HG03442 (cell line): Measurements from ENCODE around the gene MGAT4C.
"Not testable (repeated sequence)": the region's sequence is repeated elsewhere in the genome, so short reads cannot be mapped to it uniquely, and the experiment has no call there.

Source experiments
- ATAC-seq: cut with Tn5 transposase; IDR thresholded peaks from one replicate; pipeline ENCODE4 v1.9.1; 2021; ENCODE audit warnings: mild to moderate bottlenecking, moderate library complexity; ENCODE audit not compliant: unreplicated experiment

The MGAT4C gene

DNA sequence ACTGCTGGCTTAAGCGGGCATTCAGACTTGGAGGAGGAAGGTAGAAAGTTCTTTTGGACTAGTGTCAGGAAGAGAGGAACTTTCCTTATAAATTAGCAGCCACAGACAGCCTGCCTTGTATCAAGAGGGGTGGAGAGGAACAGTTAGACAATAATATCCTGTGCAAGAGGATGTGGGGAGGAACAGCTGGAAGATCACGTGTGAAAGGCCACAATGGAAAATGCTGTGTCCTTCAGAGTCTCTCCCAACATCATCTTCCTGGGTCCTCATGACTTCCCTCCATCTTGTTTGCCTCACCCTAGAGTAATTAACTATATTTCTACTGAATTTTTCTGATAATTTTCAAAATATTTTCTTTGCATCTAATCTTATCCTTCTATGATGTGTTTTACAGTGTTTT, 117.4 kb downstream of the MGAT4C start:
- no peak for ATAC-seq

DNA sequence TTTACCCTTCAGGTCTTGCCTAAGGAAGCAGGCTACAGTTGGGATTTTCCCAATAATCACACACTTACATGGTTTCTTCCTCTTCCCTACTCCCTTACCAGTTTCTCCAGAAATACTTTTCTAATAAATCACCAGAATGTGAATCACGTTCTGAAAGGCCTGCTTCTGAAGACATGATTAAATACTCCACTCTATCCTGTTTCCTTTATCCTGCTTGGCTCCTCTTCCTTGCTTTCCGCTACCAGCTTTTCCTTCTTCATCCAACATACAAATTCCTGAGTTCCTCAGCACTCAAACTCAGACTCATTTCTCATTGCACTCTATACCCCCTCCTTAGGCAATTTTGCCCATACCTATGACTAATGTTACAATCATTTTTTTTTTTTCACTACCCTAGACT, 118.3 kb downstream of the MGAT4C start:
- no peak for ATAC-seq

DNA sequence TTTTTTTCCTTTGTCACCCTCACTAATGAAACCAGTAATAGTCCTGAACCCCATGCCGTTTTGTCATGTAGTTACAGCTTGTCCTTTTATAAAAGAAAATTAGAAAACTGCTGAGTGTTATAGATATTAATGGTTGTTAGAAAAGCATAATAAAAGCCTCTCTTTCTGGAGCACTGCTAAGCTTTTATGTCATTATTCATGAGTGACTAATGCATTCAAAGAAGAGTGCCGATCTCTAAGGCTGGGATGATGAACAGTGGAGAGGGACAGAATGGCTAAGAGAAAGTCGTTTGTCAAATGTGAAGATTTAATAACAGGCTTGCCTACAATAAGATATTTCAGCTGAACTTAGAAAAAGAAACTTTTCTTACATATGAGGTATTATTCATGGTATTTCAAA, 121.6 kb downstream of the MGAT4C start:
- no peak for ATAC-seq

DNA sequence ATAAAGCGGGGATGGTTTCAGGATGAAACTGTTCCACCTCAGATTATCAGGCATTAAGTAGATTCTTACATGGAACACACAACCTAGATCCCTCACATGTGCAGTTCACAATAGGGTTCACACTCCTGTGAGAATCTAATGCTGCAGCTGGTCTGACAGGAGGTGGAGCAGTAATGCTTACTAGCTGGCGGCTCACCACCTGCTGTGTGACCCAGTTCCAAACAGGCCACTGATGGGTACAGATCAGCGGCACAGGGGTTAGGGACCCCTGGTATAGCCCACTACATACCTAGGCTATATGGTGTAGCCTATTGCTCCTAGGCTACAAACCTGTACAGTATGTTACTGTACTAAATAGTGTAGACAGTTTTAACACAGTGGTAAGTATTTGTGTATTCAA, 129.3 kb downstream of the MGAT4C start:
- ATAC-seq: not testable (repeated sequence)

DNA sequence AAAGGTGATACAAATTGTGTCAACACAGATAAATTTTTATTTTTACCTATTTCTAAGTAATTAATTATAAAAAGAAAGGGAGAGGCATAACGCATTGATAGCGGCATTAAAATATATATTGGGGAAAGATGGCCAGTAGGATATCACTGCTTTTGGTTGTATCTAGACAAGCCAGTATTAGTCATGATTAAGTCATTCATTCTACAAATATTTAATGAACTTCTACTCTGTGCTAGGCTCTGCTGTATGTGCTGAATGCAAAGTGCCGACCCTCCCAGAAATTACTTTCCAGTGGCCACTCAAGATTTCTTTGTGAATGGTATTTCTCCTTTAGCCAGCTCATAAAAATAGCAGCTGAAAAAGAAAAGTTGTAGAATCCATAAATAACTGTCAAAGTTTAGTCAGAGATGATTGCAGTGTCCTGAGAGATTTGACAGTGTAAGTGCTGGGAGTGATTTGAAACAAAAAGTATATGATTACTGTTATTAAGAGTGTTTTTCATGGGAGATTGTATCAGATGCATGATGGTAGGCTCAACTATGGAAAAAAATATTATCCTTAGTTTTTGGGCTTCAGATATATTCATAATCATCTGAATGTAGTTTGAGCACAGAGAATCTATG, 133.2 kb downstream of the MGAT4C start:
- ATAC-seq: no peak

DNA sequence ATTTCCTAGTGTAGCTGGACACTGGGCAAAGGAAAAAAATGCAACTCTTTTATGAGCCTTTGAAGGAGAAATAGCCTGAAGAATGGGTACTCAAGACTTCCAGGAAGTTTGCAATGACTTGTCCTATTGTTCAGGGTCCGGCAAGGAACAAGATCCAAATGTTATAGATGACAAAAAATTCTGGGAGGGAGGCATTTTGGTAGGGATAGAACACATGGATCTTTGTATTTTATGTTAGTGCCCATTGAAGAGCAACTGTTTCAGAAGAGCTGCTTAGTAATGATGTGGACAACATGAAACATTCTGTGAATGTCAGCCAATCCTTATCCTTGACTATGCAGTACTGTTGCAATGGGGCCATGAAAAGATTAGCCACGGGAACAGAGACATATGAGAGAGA, 138.0 kb downstream of the MGAT4C start:
- no peak for ATAC-seq

DNA sequence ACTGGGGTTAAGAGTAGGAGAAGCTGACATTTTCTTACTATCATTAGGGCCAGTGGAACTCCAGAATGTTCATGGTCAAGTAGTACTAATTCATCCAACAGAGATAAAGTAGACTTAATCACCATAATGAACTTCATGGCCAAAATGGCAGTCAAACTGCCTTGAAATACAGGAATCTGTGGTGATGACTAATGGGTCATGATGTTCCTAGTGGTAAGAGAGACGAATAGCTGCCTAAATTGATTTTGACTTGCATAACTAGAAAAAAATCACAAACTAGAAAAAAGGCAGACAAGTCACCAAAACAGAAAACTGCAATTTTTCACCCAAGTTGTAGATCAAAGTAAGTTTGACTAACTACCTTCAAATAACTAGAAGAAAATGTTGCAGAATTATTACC, 138.5 kb downstream of the MGAT4C start:
- no peak for ATAC-seq

DNA sequence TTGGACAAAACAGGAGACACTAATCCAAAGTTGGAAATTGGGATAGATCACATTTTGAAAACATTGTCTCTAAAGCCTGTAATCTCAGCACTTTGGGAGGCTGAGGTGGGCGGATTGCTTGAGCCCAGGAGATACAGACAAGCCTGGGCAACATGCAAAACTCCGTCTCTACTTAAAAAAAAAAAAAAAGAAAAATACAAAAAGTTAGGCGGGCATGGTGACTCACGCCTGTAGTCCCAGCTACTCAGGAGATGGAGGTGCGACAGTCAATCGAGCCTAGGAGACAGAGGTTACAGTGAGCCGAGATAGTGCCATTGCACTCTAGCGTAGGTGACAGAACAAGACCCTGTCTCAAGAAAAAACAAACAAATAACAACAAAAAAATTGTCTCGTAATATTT, 152.1 kb downstream of the MGAT4C start:
- ATAC-seq: no peak

DNA sequence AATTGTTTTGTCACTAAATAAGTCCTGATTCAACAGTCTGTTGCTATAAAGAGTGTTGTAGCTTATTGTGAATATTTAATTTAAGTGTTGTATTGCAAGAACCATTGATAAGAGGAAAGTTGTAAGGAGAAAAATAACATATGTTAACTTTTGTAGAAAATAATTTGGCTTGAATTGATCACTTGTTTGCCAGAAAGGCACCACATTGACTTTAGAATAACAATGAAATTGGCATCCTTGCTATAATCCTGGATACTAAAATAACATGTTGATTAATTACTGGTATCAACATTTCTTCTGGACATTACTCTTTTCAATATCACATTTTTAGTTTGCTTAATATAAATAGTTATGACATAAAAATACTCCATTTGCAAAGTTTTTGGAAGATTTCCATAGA, 159.0 kb downstream of the MGAT4C start:
- no peak for ATAC-seq

DNA sequence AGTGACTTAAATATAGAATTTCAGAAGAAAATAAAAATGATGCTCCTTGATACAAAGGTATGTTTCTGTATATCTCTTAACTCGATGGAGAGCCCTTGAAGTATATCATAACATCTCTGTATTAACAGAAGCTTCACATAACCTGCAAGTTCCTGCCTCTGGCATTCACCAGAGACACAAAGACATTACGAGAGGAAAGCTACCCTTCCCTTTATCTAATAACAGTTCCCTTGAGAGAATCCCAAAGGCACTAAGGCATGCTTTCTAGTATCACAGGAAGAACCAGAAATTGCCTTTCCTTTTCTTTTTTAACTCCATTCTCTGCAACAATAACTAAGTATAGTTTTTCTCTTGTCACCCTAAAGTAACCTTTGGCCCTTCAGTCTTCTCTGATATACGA, 164.5 kb downstream of the MGAT4C start:
- no peak for ATAC-seq

DNA sequence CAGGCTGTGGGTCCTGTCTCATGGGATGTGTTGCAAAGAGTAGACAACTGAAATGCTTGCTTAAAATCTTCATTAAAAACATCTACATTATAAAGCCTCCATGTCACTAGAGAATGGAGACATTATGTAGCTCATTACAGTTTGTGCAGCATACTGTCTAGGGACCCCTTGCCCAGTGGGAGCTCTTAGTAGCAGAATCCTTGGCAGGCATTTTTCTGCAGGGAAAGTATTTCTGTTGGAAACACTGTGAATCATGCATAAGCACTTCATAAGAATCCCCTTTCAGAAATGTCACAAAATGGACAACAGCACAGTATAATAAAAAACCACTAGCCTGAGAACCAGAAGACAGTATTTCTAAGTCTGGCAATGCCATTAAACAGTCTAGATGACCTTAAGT, 174.3 kb downstream of the MGAT4C start:
- no peak for ATAC-seq

DNA sequence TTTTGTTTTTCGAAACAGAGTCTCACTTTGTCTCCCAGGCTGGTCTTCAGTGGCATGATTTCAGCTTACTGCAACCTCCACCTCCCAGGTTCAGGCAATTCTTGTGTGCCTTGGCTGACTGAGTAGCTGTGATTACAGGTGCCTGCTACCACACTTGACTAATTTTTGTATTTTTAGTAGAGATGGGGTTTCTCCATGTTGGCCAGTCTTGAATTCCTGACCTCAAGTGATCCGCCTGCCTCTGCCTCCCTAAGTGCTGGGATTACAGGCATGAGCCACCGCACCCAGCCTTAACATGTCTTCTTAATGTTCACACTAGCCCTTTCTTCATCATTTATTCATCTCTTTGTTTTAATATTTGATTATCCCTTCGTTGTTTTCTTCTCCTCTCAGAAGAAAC, 197.1 kb downstream of the MGAT4C start:
- not testable (repeated sequence) for ATAC-seq

DNA sequence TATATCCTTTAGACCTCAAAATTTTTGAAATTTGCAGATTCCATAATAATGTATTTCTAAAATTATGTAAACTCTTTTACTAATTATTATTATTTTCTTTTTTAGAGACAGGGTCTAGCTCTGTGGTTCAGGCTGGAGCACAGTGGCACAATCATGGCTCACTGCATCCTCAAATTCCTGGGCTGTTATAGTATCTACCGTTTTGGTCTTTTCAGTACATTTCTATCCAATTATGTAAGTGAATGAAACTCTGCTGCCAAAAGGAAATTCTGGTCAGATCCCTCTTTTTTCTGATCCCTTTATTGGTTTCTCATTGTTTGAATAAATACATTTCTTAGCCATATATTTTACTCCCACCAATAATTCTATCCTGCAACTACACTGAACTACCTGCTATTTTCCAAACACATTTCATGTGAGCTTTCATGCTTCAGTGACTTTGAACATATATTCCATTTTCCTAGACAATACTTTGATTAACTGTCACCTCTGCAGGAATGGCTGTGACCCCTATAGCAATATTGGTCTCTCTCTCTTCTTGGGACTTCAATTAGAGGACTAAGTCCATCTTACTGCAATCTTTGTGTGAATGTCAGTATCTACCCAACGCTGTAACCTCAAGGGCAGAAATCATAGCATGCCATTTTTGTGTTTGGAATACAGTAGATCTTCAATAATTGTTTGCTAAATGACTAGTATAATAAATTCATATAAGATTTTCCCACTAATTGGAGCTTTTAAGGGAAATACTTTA, 198.9 kb downstream of the MGAT4C start:
- no peak for ATAC-seq

DNA sequence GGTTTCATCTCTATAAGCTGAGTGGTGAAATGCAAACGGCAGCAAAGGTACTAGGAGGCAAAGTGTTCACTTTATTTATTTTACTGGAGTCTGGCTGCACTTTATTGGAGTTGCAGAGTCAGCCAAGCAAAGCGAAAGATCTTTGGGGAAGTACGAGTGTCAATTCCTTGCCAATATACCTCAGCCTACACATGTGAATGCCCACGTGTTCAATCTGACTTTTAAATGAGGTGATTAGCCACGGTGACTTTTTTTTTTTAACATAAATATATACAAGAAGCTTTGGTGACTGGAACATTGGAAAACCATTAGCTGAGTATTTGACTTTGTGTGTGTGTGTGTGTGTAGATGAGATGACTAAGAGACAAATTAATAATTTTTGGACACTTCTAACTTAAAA, 203.3 kb downstream of the MGAT4C start:
- no peak for ATAC-seq

DNA sequence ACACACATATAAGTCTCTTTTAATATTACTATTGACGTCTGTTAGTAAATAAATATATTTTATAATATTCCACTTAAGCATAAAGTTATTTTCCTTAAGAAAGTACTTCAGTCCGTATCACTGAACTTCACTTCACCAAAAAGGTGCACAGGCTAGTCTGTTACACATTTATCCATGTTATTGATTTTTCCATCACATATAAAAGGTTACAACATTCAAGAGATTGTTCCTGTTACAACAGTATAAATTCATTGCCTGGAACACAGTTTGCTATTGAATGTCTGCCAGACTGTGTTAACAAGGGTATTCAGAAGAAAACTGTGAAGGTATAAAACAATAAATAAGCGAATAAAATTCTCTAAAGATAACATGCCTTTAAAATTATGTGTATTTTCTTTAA, 206.2 kb downstream of the MGAT4C start:
- no peak for ATAC-seq

DNA sequence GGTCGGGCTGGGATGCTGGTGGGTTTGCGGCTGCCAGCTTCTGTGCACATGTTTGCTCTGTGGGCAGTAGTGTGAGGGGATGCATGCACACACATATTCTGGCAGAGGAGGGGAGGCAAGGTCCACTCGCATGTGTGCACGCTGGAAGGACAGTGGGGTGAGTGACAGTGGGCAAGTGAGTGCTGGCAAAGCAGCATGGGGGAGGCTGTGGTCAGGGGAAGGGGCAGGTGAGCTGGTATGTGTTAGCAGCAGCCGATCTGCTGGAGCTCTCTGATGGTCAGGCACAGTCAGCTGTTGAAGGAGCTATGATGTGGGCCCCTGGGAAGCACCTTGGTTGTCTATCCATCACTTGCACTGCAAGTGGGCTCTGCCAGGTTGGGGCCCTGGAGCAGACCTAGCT, 211.8 kb downstream of the MGAT4C start:
- no peak for ATAC-seq

DNA sequence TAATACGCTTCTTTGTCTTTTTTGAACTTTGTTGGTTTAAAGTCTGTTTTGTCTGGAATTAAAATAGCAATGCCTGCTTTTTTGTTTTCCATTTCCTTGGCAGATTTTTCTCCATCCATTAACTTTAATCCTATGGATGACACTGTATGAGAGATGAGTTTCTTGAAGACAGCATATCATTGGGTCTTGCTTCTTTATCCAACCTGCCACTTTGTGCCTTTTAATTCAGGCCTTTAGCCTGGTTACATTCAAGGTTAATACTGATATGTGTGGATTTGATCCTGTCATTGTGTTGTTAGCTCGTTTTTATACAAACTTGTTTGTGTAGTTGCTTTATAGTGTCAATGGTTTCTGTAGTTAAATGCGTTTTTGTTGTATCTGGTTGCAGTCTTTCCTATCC, 214.1 kb downstream of the MGAT4C start:
- no peak for ATAC-seq

DNA sequence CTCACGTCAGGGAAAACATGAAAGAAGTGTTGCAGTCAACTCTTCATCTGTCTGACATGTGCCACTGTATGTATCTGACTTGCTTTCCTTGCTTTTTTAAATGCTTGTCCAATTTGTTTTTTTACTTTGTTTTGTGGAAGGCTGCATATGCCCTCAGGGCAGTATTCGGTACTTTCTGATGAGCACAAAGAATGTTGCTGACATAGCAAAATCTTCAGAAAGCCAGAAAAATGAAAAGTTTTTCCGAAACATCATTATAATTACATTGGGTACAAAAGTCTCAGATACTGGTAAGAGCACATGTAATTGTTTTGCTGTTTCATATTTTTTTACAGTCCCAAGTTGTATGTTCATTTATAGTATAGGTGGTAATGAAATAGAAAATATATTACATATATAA, 237.8 kb downstream of the MGAT4C start:
- no peak for ATAC-seq

DNA sequence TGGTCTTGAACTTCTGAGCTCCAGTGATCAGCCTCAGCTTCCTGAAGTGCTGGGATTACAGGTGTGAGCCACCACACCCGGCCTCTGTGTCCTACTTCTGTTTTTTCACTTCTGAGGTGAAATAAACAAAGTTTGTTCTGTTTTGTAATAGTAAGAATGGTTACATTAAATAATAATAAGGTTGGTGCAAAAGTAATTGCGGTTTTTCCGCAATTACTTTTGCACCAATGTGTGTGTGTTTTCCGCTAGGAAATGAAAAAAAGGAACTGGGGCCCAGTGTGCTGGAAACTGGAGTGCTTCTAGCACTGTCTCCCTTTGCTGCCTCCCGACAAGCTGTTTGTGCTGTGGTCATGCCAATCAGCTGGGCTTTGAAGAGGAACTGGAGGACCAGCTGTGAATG, 241.2 kb downstream of the MGAT4C start:
- ATAC-seq: no peak

DNA sequence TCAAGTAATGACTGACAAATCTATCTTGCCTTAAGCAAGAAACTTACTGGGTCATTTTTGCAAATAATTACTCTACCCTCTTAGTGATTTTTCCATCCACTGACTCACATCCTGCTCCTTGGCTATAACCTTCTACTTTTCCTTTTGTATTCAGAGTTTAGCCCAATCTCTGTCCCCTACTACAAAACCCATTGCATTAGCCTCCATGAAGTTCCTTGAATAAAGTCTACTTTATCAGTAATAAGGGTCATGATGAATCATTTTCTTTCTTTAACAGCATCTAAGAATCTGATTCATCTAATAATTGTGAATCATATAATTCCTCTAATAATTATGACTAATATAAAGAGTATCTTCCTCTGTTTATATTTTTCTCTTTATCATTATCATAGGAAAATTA, 249.5 kb downstream of the MGAT4C start:
- ATAC-seq: no peak

DNA sequence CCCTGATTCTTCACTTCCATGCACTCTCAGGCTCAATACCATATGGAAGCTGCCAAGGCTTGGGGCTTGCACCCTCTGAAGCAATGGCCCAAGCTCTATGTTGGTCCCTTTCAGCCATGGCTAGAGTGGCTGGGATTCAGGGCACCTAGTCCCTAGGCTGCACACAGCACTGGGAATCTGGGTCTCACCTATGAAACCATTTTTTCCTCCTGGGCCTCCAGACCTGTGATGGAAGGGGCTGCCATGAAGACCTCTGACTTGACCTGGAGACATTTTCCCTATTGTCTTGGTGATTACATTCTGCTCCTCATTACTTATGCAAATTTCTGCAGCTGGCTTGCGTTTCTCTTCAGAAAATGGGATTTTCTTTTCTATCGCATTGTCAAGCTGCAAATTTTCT, 258.1 kb downstream of the MGAT4C start:
- ATAC-seq: no peak

DNA sequence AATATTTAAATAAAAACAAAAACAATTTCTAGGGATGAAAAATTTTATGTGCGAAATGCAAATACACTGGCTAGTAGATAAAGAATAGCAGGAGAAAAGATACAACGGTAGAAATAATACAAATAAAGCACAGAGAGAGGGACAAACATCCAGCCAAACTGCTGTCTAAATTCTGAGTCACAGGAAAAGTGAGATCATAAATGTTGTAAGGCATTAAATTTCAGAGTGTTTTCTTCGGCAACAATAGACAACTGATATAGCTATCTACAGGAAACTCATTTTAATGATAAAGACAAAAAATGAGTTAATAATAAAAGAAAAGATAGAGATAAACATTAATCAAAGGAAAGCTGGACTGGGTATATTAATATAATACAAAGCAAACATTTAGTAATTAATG, 259.9 kb downstream of the MGAT4C start:
- ATAC-seq: no peak

DNA sequence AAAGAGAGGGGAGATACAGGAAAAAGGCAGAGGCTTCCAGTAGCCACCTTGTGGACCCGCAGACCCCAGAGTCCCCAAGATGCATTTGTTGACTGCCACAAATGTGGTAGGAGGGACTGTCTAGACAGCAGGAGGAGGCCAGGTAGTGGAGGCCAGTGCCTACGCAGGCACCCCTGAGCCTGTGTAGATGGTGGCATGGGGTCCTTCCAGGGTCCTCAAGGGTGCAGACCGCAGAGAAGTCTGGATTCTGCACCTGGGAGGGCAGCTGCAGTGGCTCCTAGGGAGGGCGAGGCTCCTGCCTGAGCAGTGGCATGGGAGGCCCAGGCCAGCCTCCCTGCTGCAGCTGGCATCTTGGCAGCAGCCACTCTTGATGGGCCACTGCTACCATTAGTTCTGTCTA, 262.4 kb downstream of the MGAT4C start:
- ATAC-seq: no peak
